Epithelial cell of proximal tubule (primary cell): Measurements from ENCODE around the gene MEGF11. TPM values are rescaled to one million over a fixed set of nuclear protein-coding genes. Genes with fewer than 3 reads are reported as not detected.

Experiments
- DNase-seq: peaks from one replicate; pipeline ENCODE4 v3.0.0-alpha.2; 2011; ENCODE audit warnings: low read depth
- H3K4me3 ChIP-seq: 2 replicates; pipeline ENCODE4 v1.5.1; 2011; ENCODE audit warnings: low read depth, mild to moderate bottlenecking, low read length
- CTCF ChIP-seq: conservative IDR thresholded peaks from 2 replicates; pipeline ENCODE4 v1.5.1; 2012; ENCODE audit warnings: low read depth, mild to moderate bottlenecking, low read length
- total RNA-seq: library from RNA; depleted of rRNA; stranded (reverse); fragments of >200 nt; gene quantifications from 2 replicates; pipeline ENCODE4 v1.2.3, GENCODE V29; 2015

MEGF11 gene
- total RNA-seq, 1 donor from 2014 or later = 3.7 TPM

- DNase-seq = no peak
- no peak overlapping the region for H3K4me3 ChIP-seq
- TF ChIP-seq CTCF = no peak
Observed at GRCh38 chr15:65929573-65929972, 324.0 kb downstream of the MEGF11 start.

- TF ChIP-seq CTCF = peak; percentile 45
- H3K4me3 ChIP-seq = no peak overlapping the region
- DNase-seq = no peak
Observed at GRCh38 chr15:65927545-65927944, 326.0 kb downstream of the MEGF11 start.

- no peak overlapping the region for H3K4me3 ChIP-seq
- DNase-seq = no peak
- TF ChIP-seq CTCF = no peak
Observed at GRCh38 chr15:65926899-65927298, 326.7 kb downstream of the MEGF11 start.

- no peak for DNase-seq
- no peak for TF ChIP-seq CTCF
- no peak overlapping the region for H3K4me3 ChIP-seq
Observed at GRCh38 chr15:65926459-65926858, 327.1 kb downstream of the MEGF11 start.

- no peak overlapping the region for H3K4me3 ChIP-seq
- no peak for TF ChIP-seq CTCF
- no peak for DNase-seq
Observed at GRCh38 chr15:65925338-65925737, 328.2 kb downstream of the MEGF11 start.

- no peak overlapping the region for H3K4me3 ChIP-seq
- no peak for TF ChIP-seq CTCF
- DNase-seq = no peak
Observed at GRCh38 chr15:65924004-65924403, 329.5 kb downstream of the MEGF11 start.

GRCh38 chr15:65923264-65923663, 330.3 kb downstream of the MEGF11 start:
- H3K4me3 ChIP-seq = no peak overlapping the region
- TF ChIP-seq CTCF = no peak
- DNase-seq = no peak
